Measurements from ENCODE around the gene PAPSS1. TPM values are rescaled to one million over a fixed set of nuclear protein-coding genes. Genes with fewer than 3 reads are reported as not detected.

Gene PAPSS1
- total RNA-seq, 2 experiments from 2014 or later, result 20.5 to 20.8 TPM

- Mint-ChIP-seq H3K27me3 (ENCODE audit: low read depth) (peaks cover 5% of the 10 kb centered on the region), H3K27ac (no peak overlapping the region), H3K36me3 (ENCODE audit: low read depth) (no peaks in the 10 kb centered on the region), H3K4me3 (no peak overlapping the region), H3K4me1 (ENCODE audit: low read depth) (no peaks in the 10 kb centered on the region), H3K9me3 (ENCODE audit: insufficient read depth) (no peaks in the 10 kb centered on the region)
- no peak for ATAC-seq
- ChIA-PET CTCF (no interaction called here), POLR2A (no interaction called here)
- DNase-seq, result no peak
Observed at GRCh38 chr4:107570952-107571351, 149.1 kb downstream of the PAPSS1 start.

GRCh38 chr4:107564326-107564725 is 155.7 kb downstream of the PAPSS1 start:
- Mint-ChIP-seq H3K9me3 (ENCODE audit: insufficient read depth) (no peaks in the 10 kb centered on the region), H3K4me3 (no peak overlapping the region), H3K27me3 (ENCODE audit: low read depth) (peaks cover 5% of the 10 kb centered on the region), H3K36me3 (ENCODE audit: low read depth) (no peaks in the 10 kb centered on the region), H3K4me1 (ENCODE audit: low read depth) (no peaks in the 10 kb centered on the region), H3K27ac (no peak overlapping the region)
- ChIA-PET CTCF (no interaction called here), POLR2A (no interaction called here)
- ATAC-seq (no peak), DNase-seq (no peak)

Other genes starting within 250 kb of the PAPSS1 start
- gene SGMS2, start 104.7 kb upstream of the PAPSS1 start, total RNA-seq, result not detected
- 1 to 10 TPM; 2.9 to 3.3 TPM for gene CYP2U1, start 211.3 kb upstream of the PAPSS1 start, total RNA-seq

All from activated CD8-positive, alpha-beta T cell treated with anti-CD3 and anti-CD28 coated beads, Interleukin-2, amount 10 ng/mL, durations not matched to agents 7 days and 5 days (primary cell).